ENCODE results near the gene S100A5.

S100A5 gene

GRCh38 chr1:153503766-153504165, 37.0 kb downstream of the S100A5 start:
- no peak for DNase-seq

GRCh38 chr1:153498746-153499145, 42.0 kb downstream of the S100A5 start:
- no peak for DNase-seq

- no peak for DNase-seq
These were observed 45.2 kb downstream of the S100A5 start for GRCh38 chr1:153495536-153495935.

- DNase-seq = peak; percentile 83
These were observed 45.7 kb downstream of the S100A5 start for GRCh38 chr1:153494976-153495535.

- DNase-seq = no peak
These were observed 47.3 kb downstream of the S100A5 start for GRCh38 chr1:153493343-153493960.

GRCh38 chr1:153490272-153491051, 50.3 kb downstream of the S100A5 start:
- no peak for DNase-seq

GRCh38 chr1:153488731-153489130, 52.0 kb downstream of the S100A5 start:
- DNase-seq = no peak

- no peak for DNase-seq
These were observed 53.0 kb downstream of the S100A5 start for GRCh38 chr1:153487707-153488106.

All from NCI-H526 treated with DMSO at 0.1 percent for 48 hours (cell line).